ENCODE results near the gene SORL1.

- TF ChIP-seq CREB1 (IDR thresholded peaks at IDR 0.05; ENCODE audit: low read depth), result no peak
- TF ChIP-seq EP300 (IDR thresholded peaks at IDR 0.05; ENCODE audit: borderline replicate concordance), result no peak
- no peak for TF ChIP-seq TEAD4 (IDR thresholded peaks at IDR 0.05)
- TF ChIP-seq, protein P1, sequence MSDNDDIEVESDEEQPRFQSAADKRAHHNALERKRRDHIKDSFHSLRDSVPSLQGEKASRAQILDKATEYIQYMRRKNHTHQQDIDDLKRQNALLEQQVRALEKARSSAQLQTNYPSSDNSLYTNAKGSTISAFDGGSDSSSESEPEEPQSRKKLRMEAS (IDR thresholded peaks at IDR 0.05), result no peak
- no peak for TF ChIP-seq TAF1 (IDR thresholded peaks at IDR 0.05; ENCODE audit: low read depth)
- no peak for TF ChIP-seq FOXM1 (IDR thresholded peaks at IDR 0.05; ENCODE audit: borderline replicate concordance, low read depth)
- TF ChIP-seq CEBPB (IDR thresholded peaks at IDR 0.05), result no peak
- no peak for TF ChIP-seq YY1 (IDR thresholded peaks at IDR 0.05; ENCODE audit: low read depth)
Observed at GRCh38 chr11:121582296-121582695, 130.2 kb downstream of the SORL1 start.
